Fibroblast of lung (primary cell): ENCODE data around the gene CD109. TPM values are rescaled to one million over a fixed set of nuclear protein-coding genes. Genes with fewer than 3 reads are reported as not detected.

ENCODE experiments used
- DNase-seq, 2 donors: peaks; one replicate each; pipeline versions ENCODE4 v3.0.0 to v3.0.0-alpha.2; 2010; ENCODE audit warnings: low read depth in 2 of 2
- H2AFZ ChIP-seq: 2 replicates; pipeline ENCODE4 v1.5.1; 2012; ENCODE audit warnings: low read length, control low read depth, inconsistent platforms
- H3K27ac ChIP-seq: 2 replicates; pipeline ENCODE4 v1.5.1; 2011; ENCODE audit warnings: low read length, control low read depth; ENCODE audit not compliant: insufficient read depth
- H3K27me3 ChIP-seq: 2 replicates; pipeline ENCODE4 v1.5.1; 2011; ENCODE audit warnings: mild to moderate bottlenecking, low read length; ENCODE audit not compliant: control insufficient read depth, insufficient read depth
- H3K36me3 ChIP-seq: 2 replicates; pipeline ENCODE4 v1.5.1; 2011; ENCODE audit warnings: low read length; ENCODE audit not compliant: control insufficient read depth, insufficient read depth
- H3K4me1 ChIP-seq: 2 replicates; pipeline ENCODE4 v1.5.1; 2011; ENCODE audit warnings: low read length; ENCODE audit not compliant: control insufficient read depth, insufficient read depth; ENCODE audit errors: extremely low read depth
- H3K4me2 ChIP-seq: 2 replicates; pipeline ENCODE4 v1.5.1; 2011; ENCODE audit warnings: low read length, control low read depth; ENCODE audit not compliant: insufficient read depth; ENCODE audit errors: extremely low read depth
- H3K4me3 ChIP-seq, 4 experiments: fragments of 200-600 bp in 1 of 4; sonication (generic) in 1 of 4; replicated peaks in 1 of 4; 2 replicates each; pipeline ENCODE4 v1.5.1; 2011 to 2016; ENCODE audit warnings: low read length in 4 of 4, low read depth in 3 of 4, mild to moderate bottlenecking in 3 of 4, control low read depth in 2 of 4, inconsistent platforms in 1 of 4, mixed read lengths in 1 of 4; ENCODE audit not compliant: insufficient read depth in 1 of 4; ENCODE audit errors: control extremely low read depth in 1 of 4
- H3K79me2 ChIP-seq: 2 replicates; pipeline ENCODE4 v1.5.1; 2012; ENCODE audit warnings: mild to moderate bottlenecking, low read length, inconsistent platforms; ENCODE audit not compliant: control insufficient read depth, insufficient read depth
- H3K9ac ChIP-seq: 2 replicates; pipeline ENCODE4 v1.5.1; 2011; ENCODE audit warnings: mild to moderate bottlenecking, low read length, control low read depth; ENCODE audit not compliant: insufficient read depth
- H3K9me3 ChIP-seq: 2 replicates; pipeline ENCODE4 v1.5.1; 2012; ENCODE audit warnings: low read depth, low read length; ENCODE audit not compliant: control insufficient read depth, insufficient read depth
- H4K20me1 ChIP-seq: 2 replicates; pipeline ENCODE4 v1.5.1; 2011; ENCODE audit warnings: low read length; ENCODE audit not compliant: control insufficient read depth, insufficient read depth; ENCODE audit errors: extremely low read depth
- CTCF ChIP-seq, 2 donors: IDR thresholded peaks in 1 of 2; conservative IDR thresholded peaks in 1 of 2; 1 replicate in 1 of 2; 2 replicates in 1 of 2; pipeline ENCODE4 v1.5.1; 2011 to 2012; ENCODE audit warnings: low read length in 2 of 2, control low read depth in 1 of 2, inconsistent platforms in 1 of 2, low read depth in 1 of 2, mild to moderate bottlenecking in 1 of 2
- EZH2 ChIP-seq: IDR thresholded peaks from 2 replicates; pipeline ENCODE4 v1.5.1; 2012; ENCODE audit warnings: low read length, control low read depth, mild to moderate bottlenecking; ENCODE audit errors: missing control alignments
- polyA plus RNA-seq, 2 donors: library from polyadenylated mRNA; depleted of rRNA in 1 of 2; stranded (reverse) in 1 of 2; unstranded in 1 of 2; fragments of >200 nt; gene quantifications; 2 replicates each; pipeline ENCODE4 v1.2.1, GENCODE V29; 2011 to 2012; ENCODE audit warnings: missing spikeins in 1 of 2
- total RNA-seq: library from RNA; depleted of rRNA; stranded (reverse); fragments of >200 nt; gene quantifications from 2 replicates; pipeline ENCODE4 v1.2.1, GENCODE V29; 2014

CD109 gene
- total and polyA plus RNA-seq, 2 donors (not counting 1 experiment from before 2014, with no cell fraction given) = 48.4 to 51.2 TPM

DNA sequence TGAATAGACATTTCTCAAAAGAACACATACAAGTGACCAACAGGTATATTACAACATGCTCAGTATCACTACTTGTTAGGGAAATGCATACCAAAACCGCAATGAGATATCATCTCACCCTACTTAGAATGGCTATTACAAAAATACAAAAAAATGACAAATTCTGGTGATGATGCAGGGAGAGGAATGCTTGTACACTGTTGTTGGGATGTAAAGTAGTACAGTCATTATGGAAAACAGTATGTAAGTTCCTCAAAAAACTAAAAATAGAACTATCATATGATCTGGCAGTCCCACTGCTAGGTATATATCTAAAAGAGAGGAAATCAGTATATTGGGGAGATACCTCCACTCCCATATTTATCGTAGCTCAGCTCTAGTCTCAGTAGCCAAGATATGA lies 31.3 kb upstream of the CD109 start:
- Histone ChIP-seq H3K4me3 (no peak overlapping the region), H3K79me2 (no peaks in the 10 kb centered on the region), H3K9ac (no peak overlapping the region), H2AFZ (no peak overlapping the region), H3K4me2 (no peak overlapping the region), H3K36me3 (no peaks in the 10 kb centered on the region), H3K27ac (no peak overlapping the region), H4K20me1 (no peaks in the 10 kb centered on the region), H3K9me3 (no peaks in the 10 kb centered on the region), H3K4me1 (no peaks in the 10 kb centered on the region), H3K27me3 (no peaks in the 10 kb centered on the region)
- no peak for TF ChIP-seq EZH2
- DNase-seq = no peak

- DNase-seq = peak in 1 of 2 donors; percentile 21
- TF ChIP-seq EZH2 (no peak), CTCF (conservative IDR thresholded peaks at IDR 0.05 in 1 of 2, IDR thresholded peaks at IDR 0.05 in 1 of 2; ENCODE audit: low read depth in 1 of 2, low read length in 2 of 2) (no peak)
- Histone ChIP-seq H3K9ac (no peak overlapping the region), H3K27ac (no peak overlapping the region), H2AFZ (no peak overlapping the region), H3K4me3 (no peak overlapping the region), H3K4me2 (no peak overlapping the region), H3K4me1 (no peaks in the 10 kb centered on the region), H3K36me3 (no peaks in the 10 kb centered on the region), H3K9me3 (no peaks in the 10 kb centered on the region), H3K27me3 (no peaks in the 10 kb centered on the region), H3K79me2 (no peaks in the 10 kb centered on the region), H4K20me1 (no peaks in the 10 kb centered on the region)
Measured at GRCh38 chr6:73665686-73666319, 30.2 kb upstream of the CD109 start.

GRCh38 chr6:73666393-73666792 lies 29.6 kb upstream of the CD109 start:
- no peak overlapping the region for H3K4me2 ChIP-seq
- H3K4me3 ChIP-seq = no peak overlapping the region
- H3K27me3 ChIP-seq = no peaks in the 10 kb centered on the region
- TF ChIP-seq CTCF (conservative IDR thresholded peaks at IDR 0.05 in 1 of 2, IDR thresholded peaks at IDR 0.05 in 1 of 2; ENCODE audit: low read depth in 1 of 2, low read length in 2 of 2) (no peak), EZH2 (no peak)
- no peaks in the 10 kb centered on the region for H3K36me3 ChIP-seq
- no peaks in the 10 kb centered on the region for H4K20me1 ChIP-seq
- H3K79me2 ChIP-seq = no peaks in the 10 kb centered on the region
- no peak overlapping the region for H2AFZ ChIP-seq
- H3K27ac ChIP-seq = no peak overlapping the region
- H3K9ac ChIP-seq = no peak overlapping the region
- DNase-seq = peak in 1 of 2 donors; percentile 29
- H3K4me1 ChIP-seq = no peaks in the 10 kb centered on the region
- no peaks in the 10 kb centered on the region for H3K9me3 ChIP-seq
